T1000 (cell line): ENCODE results near the gene MAML3.

ENCODE experiments used
- DNase-seq: peaks from one replicate; lab custom pipeline; 2025; ENCODE audit warnings: mixed read lengths; lab: John Stamatoyannopoulos, UW

Gene MAML3

DNA sequence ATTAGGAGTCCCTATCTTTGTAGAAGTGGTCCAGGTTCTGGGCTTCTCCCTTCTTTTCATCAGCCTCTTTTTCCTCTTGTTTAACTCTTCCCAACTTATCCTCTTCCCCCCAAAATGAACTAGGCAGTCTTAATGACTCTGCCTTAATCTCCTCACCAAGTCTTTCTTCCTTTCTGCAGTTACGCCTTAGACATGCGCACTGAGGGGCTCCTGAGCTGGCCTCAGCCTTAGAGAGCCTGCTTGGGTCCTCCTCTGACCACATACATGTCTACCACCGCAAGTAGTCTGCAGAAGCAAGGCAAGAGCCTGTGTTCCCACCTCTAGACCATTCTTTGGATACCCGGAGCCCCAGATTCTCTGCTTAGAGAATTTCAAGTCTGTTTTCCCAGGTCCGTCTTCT is 288.4 kb downstream of the MAML3 start:
- DNase-seq, result no peak

DNA sequence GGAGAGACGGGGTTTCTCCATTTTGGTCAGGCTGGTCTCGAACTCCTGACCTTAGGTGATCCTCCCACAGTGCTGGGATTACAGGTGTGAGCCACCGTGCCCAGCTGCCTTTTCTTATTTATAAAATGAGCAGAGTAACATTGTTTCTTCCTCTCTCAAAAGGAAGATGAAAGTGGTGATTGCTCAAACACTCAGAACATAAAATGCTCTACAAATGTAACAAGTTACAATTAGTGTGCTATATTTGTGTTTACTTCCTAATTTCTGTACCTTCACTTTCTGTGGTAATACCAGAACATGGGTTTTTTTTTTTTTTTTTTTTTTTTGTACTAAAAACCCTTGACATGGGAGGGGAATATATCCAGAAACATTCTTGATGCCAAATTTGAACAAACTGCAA is 290.5 kb downstream of the MAML3 start:
- DNase-seq, result no peak

DNA sequence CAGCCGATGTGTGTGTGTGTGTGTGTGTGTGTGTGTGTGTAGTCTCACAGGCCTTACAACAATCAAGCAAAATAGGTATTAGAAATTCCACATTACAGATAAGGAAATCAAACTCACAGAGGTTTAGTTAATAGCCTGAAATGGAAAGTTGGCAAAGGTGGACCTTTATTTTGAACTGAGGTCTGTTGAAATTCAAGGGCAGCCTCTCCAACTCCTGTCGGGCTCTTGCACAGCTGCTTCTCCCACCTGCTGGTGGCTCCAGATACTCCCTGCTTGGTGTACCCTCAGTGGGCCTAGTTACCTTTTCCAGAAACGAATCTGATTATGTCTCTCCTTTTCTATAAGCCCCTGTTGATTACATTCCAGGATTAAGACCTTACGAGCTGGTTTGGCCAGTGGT is 292.5 kb downstream of the MAML3 start:
- DNase-seq, result no peak

DNA sequence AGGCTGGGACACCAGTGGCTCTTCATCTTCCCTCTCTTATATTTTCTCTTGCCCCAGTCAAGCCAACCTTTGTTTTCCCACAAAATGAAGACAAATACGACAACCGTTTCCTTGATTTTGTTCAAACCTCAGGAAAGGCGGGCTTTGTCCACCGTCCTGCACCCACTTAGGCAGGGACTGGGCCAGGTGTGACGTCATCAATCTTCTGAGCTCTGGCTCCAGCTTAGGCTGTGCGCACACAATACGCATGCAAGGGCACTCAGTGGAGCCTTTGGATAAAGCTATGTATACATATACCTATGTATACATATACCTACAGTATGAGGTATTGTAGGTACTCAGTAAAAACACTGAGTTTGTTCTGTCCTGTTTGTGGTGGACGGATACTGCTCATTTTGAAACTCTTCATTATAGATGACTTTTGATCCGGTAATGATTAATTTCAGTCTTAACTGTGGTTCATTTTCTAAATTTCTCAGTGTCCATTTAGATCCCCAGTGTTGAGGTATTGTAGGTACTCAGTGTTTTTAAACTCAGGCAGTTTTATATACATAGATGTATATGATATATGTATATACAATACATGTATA is 293.5 kb downstream of the MAML3 start:
- no peak for DNase-seq

DNA sequence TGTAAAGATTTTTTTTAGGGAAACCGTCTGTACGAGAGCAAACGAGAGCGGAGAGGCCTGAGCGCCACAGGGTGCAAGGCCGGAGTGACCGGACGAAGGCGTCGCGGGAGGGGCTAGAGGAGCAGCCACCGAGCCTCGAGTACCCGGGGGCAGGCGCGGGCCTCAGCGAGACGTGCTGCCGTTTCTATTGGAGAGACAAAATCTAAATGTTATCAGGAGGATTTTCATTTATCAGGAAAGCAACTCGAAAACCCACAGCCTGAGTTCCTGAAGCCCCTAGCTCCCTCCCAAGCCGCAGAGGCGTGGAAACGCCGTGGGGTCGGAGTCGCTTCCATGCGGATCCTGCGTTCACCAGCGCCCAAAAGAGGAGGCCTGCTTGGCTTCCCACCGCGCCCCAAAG is 294.1 kb downstream of the MAML3 start:
- DNase-seq, result no peak

DNA sequence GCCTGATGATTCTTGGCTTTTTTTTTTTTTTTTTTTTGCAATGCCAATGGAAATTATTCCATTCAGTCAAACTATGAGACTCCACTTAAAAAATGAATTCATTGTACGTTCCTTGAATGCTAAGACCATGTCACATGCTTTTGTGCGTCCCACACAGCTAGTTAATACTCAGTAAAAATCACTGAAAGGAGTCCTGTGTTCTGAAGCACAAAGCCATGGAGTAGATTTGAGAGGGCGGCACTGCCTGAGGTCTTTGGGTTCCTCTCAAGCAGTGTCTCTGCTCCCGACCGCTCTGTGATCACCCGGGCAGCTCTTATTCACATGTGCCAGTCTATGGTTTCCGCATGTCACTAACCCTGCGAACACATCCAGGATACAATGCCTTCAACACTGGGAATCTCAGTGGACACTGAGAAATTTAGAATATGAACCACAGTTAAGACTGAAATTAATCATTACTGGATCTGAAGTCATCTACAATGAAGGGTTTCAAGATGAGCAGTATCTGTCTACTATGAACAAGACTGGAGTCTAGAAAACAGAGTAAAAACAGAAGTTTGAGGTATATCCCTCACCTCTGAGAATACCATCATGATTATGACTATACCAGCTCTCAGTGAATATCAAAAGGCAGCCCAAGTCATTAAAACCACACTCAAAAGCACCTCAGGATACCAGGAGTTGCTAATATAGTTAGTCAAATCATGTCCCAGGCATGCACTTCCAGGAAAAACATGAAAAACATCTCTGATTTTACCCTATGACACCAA is 295.4 kb downstream of the MAML3 start:
- DNase-seq, result no peak

DNA sequence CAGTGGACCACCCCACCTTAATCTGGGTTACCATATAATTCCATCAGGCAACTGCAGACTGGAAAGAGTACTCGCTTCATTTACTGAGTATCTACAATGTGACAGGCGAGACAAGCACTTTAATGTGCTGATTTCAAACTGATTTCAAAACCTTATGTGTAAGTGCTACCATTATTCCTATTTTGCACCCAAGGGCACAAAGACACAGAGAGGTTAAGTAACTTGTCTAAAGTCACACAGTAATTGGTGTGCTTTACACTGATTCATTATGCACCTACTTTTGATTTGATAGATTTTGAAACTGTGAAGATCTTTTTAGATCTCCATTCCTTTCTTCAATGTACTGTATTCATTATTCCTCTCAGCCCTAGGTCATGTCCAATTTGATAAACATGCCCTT is 296.0 kb downstream of the MAML3 start:
- no peak for DNase-seq

DNA sequence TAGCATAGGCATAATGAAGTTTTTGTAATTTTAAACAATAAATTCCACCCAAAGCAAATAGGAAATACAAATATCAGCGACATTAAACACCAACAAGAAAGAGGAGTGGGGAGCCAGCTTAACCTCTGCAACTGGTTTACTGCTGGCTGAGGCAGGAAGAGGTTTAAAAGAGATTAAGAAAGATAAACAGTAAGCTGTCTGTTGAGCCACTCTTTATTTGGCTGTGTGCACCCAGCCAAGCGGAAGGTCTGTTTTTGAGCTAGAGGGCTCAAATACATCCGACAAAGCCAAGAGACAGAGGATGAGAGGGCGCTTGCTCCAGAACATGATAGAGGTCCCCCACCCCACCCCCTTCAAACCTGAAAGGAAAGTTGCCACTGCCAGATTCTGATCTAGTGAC is 297.0 kb downstream of the MAML3 start:
- no peak for DNase-seq

DNA sequence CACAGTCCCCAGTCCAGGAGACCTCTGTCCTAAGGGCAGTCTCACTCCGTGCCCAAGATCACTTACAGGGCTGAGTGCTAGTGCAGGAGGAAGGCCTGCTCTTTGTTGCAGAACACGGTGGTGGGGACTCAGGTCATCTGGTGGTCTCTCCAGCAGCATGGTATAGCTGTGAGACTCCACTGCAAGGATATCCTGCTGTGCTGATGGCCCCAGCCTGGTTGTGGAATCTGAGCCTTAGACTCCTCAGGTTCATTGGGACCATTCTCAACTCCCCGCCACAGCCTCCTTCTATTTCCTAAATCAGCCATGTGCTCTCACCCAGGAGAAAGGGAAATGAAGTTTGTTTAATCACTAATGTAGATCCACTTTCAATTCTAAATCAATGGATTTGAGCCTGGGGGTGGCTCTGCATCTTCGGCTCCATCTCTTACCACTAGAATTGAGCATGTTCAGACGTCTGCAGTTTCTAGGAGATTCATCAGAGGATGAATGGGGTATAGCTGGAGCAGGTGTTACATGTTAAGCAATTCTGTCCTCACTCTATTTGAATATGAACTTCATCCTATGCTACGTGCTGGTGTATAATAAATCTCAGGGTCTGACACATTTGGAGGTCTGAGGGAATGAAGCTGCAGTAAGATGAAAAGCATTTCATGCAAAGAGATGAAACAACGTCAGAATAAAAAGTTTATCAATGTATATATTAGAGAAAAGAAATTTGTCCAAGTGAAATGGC is 299.1 kb downstream of the MAML3 start:
- DNase-seq, result no peak

DNA sequence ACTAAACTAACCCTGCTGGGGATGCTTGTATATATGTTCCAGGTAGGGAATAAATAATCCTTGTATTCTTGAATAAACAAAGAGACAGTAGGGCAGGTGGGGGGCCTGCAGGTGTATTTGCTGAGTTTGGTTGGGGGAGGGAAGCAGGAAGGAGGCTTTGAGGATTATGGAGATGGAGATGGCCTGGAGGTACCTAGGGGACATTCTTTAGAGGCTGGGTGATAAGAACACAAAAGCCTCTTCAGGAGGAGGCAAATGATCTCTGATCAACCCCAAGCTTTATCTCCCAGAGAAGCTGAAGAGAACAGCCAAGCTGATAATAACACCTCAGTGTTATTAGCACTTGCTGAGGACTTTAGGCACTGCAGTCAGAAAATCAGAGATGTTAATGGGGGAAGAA is 300.7 kb downstream of the MAML3 start:
- DNase-seq, result no peak

DNA sequence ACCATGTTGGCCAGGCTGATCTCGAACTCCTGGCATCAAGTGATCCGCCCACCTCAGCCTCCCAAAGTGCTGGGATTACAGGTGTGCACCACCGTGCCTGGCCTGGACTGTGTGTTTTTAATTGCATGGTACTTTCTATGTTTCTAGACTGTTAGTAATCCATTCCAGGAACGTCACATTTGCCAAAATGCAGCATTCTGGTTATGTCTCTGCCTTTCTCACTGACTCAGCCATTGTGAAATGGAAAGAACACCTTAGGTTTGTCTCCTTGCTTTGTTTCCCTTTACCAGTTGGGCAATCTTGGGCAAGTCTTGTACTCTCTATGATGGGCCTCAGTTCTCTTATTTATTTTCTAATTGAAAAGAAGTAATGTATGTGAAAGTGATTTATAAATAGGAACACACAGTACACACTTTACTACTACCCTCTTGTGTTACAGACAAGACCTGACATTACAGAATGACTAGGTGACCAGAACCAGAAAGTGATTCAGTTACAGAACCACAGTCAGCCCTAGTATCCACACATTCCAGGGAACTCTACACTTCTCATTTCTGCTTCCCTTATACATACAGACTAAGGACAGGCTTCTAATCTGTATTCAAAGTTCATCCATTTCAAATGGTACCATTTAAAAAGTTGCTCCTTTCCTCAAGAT is 301.2 kb downstream of the MAML3 start:
- no peak for DNase-seq

DNA sequence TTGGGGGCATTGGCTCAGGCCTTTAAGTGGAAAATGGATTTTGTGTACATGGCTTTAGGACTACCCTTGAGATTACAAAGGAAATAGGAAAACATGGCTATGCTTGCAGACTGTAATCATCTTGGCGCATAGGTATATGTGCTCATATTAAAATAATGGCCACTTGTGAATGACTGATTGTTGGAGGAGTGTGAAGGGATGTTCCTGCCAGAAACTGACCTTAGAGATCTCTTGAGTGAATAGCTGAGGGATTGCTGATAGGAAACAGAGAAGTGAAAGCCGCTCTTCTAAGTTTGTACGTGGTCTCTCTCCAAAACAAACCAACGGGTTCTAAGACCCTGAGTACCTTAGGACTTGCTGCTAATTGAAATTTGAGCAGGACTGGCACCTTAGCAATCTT is 302.3 kb downstream of the MAML3 start:
- no peak for DNase-seq

DNA sequence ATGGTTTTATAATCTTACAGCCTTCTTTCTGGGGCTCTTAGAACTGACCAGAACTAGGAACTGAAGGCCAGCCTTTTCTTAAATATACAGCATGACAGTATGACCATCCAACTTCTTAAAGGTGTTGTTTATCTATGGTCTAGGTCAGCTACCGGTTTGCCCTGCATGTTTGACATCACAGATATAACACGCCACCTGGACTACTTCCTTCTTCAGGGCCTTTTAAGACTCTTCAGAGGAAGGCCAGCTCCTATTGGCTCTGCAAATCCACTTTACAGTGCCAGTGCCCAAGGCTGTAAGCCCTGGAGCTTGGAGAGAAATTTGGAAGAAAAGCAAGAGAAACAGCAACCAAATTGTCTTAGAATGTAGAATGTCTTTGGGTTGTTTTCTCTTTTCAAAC is 302.9 kb downstream of the MAML3 start:
- no peak for DNase-seq

DNA sequence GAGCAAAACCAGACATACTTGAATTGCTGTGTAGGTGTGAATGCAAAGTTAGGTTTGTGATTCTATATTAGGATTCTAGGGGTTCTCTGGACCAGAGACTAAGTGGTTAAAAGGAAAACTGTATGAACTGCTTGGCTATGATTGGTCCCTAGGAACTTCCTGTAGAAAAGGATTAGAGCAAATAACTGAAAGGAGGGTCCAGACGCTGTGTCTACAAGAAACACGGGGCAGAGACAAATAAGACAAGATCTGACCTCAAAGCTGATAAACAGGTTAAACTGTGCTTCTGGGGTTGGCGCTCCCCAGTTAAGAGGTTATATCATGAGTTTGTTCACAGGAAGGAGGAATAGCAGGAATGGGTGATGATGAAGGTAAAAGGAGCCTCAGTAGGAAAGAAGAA is 304.8 kb downstream of the MAML3 start:
- DNase-seq, result no peak

DNA sequence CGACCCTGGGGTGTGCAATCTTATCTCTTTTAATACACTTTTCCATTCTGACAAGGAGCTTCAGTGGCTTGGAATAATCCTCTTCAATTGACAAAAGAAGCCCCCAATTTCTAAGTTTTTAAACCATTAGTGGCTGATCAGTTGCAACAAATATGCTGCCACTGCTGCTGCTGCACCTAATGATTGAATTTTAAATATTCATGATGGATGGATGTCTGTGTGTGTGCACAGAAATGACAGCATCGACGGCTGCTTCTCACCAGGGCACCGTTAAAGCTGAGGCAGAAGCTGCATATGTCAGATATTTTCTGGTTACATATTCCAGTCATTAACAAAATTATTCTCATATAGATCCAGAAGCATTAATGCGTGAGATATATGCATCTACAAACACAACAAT is 306.0 kb downstream of the MAML3 start:
- no peak for DNase-seq

DNA sequence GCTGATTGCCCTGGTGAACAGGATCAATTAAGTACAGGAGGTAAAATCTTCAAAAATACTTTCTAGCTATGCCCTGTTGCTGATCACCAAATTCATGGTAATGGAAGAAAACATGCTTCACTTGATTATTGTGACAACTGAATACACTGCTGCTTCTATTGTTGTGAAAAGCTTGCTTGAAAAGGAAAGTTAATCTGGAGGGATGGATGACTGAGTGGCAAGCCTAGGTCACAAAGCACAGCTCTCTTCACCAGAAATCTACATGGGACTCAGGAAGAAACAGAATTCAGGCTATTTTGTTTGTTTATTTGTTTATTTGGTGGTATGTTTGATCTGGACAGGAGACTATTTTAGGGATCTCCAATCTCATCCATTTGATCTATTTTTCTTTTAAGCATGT is 306.4 kb downstream of the MAML3 start:
- no peak for DNase-seq

DNA sequence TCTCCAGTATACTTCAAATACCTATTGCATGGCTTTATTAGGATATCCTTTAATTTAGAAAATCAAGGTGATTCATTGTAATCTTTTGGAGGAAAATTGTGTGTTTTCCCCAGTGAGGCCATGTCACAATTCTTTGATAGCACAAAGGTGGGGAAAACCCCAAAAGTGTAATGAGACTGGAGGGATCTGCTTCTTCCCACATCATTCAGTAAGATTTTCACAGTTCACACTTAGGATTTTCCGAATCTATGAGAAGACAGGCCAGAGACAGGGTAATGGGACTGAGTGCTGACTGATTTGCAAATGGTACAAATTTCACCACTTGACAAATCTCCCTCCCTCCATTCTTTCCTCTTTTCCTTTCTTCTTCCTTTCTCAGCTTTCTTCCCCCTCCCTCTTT is 307.2 kb downstream of the MAML3 start:
- DNase-seq, result no peak

DNA sequence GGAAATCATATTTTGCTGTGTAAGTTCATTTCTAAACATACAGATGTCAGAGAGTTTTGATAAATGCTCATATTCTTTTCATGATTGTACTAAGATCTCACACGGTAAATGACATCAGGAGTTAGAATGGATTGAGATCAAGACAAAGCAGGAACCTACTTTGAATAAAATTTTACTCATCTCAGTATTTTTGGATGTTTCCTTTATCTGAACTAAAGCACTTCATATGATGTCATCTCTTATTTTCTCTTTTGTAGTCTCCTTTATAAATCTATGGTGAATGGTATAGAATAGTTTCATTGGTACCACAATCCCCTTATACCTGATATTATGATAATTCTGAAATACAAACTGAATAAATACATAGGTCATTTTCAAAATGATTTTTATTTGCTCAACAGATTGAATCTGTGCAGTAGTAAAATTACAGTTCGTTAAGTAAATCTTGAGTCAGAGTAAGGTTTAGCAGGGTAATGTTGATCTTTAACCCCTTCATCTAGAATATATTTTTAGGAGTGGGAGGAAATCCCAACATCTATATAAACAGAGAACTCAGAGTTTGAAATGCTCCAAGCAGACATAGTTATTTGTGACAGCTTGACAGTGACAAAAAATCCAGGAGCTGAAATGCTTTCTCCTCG is 308.4 kb downstream of the MAML3 start:
- no peak for DNase-seq

DNA sequence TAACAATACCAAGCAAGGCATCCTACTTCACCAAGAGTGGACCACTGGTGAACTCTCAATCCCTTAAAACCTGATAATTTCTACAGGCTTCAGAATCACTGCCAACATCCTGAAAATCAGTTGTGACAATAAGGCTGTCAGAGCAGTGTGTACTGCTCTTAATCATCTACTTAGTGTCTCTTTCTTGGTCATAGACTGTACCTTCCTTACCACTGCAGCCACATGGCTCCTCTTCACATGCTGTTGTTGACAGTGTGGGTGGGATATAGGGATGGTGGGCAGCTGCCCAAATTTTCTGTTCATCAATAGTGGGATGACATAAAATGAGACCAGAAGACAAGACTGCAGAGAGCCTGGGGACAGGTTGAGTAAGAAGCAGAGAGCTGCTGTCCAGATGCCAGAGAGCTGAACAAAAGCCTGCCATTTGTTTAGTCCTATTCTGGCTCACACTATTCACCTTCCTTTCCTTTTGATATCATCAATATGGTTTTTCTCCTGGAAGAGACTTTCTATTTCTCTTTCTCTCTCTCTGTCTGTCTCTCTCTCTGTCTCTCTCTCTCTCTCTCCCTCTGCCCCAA is 309.4 kb downstream of the MAML3 start:
- DNase-seq, result no peak

DNA sequence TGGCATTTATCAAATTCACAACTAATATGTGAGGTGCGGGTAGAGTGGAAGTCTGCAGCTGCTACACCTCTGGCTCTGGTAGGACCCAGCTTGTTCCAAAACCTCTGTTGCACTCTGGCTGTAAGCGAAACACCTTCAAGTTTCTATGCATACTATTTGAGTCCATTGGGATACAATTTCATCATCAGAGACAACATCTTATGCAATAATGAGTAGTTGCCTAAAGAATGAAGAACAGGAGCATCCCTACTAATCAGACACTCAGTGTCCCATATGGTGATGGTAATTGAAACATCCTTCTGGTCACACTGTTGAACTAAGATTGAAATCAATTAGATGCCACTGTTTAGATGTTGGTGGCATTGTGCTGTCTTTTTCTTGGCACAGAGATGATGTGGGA is 309.9 kb downstream of the MAML3 start:
- DNase-seq, result no peak

DNA sequence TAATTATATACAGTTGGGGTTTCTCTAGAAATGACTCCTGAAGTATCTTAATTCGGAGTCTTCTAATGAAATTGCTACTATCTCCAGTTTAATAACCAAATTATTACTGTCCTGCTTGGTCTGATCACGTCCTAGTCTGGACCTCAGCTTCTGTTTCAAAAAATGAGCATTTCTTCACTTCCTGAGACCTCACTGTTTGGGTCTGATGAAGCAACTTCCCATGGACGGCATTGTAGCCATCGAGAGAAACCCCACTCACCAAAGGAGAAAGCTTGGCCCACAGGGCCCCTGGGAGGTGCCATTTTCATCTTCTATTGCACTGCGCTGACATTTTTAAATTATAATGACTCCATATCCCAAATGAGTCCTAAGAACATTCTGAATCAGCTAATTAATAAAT is 310.3 kb downstream of the MAML3 start:
- no peak for DNase-seq
